ENCODE measurements around the gene SEC61G.

- TF ChIP-seq CTCF (conservative IDR thresholded peaks at IDR 0.05; ENCODE audit: low read length) = no peak
- TF ChIP-seq EZH2phosphoT487 (IDR thresholded peaks at IDR 0.05; ENCODE audit: borderline replicate concordance) = no peak
Measured at GRCh38 chr7:54725255-54725654, 33.8 kb downstream of the SEC61G start.

Data from Loucy (cell line).